Measurements from ENCODE around the gene CREB3L4.

- TF ChIP-seq JUND (IDR thresholded peaks at IDR 0.05) = no peak
- TF ChIP-seq SP1 (IDR thresholded peaks at IDR 0.05) = no peak
- TF ChIP-seq ZBTB33 (IDR thresholded peaks at IDR 0.05) = no peak
- TF ChIP-seq HNF4G (IDR thresholded peaks at IDR 0.05) = no peak
- no peak for TF ChIP-seq CTCF (IDR thresholded peaks at IDR 0.05; ENCODE audit: low read depth, low read length, missing input control)
- no peak for TF ChIP-seq TAF1 (conservative IDR thresholded peaks at IDR 0.05)
- no peak for TF ChIP-seq REST (IDR thresholded peaks at IDR 0.05)
- TF ChIP-seq, protein P1, sequence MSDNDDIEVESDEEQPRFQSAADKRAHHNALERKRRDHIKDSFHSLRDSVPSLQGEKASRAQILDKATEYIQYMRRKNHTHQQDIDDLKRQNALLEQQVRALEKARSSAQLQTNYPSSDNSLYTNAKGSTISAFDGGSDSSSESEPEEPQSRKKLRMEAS (IDR thresholded peaks at IDR 0.05) = no peak
- TF ChIP-seq EGR1 (IDR thresholded peaks at IDR 0.05; ENCODE audit: low read depth in 2 of 2) = no peak
- no peak for TF ChIP-seq NR2F2 (IDR thresholded peaks at IDR 0.05)
Measured at GRCh38 chr1:153944827-153945117, 22.9 kb upstream of the CREB3L4 start.
